Stimulated activated CD8-positive, alpha-beta memory T cell treated with anti-CD3 and anti-CD28 coated beads, Interleukin-4, amount 100 ng/mL, for 4 hours (primary cell): ENCODE results near the gene LENG8.
"Not testable (repeated sequence)": the region's sequence is repeated elsewhere in the genome, so short reads cannot be mapped to it uniquely, and the experiment has no call there.

ENCODE experiments used
- DNase-seq, 2 donors: peaks; one replicate each; pipeline ENCODE4 v3.0.0-alpha.2; 2020; ENCODE audit warnings: low read depth in 2 of 2, low spot score in 1 of 2

Gene LENG8

GRCh38 chr19:54478677-54479266 is 29.8 kb downstream of the LENG8 start:
- DNase-seq, result no peak

- DNase-seq, result no peak
Measured at GRCh38 chr19:54480051-54480450, 31.1 kb downstream of the LENG8 start.

GRCh38 chr19:54481326-54481930 is 32.4 kb downstream of the LENG8 start:
- DNase-seq, result no peak

GRCh38 chr19:54482889-54483288 is 33.9 kb downstream of the LENG8 start:
- no peak for DNase-seq

GRCh38 chr19:54484451-54484850 is 35.5 kb downstream of the LENG8 start:
- no peak for DNase-seq

GRCh38 chr19:54485851-54486250 is 36.9 kb downstream of the LENG8 start:
- DNase-seq, result no peak

GRCh38 chr19:54489341-54489740 is 40.3 kb downstream of the LENG8 start:
- no peak for DNase-seq

GRCh38 chr19:54489766-54490165 is 40.8 kb downstream of the LENG8 start:
- no peak for DNase-seq

- no peak for DNase-seq
Measured at GRCh38 chr19:54492568-54492967, 43.6 kb downstream of the LENG8 start.

- DNase-seq, result not testable (repeated sequence)
Measured at GRCh38 chr19:54493056-54493455, 44.1 kb downstream of the LENG8 start.

GRCh38 chr19:54493967-54494585 is 45.1 kb downstream of the LENG8 start:
- no peak for DNase-seq

GRCh38 chr19:54495284-54495683 is 46.3 kb downstream of the LENG8 start:
- DNase-seq, result not testable (repeated sequence)

- DNase-seq, result not testable (repeated sequence)
Measured at GRCh38 chr19:54497747-54498450, 48.9 kb downstream of the LENG8 start.

GRCh38 chr19:54498451-54498772 is 49.4 kb downstream of the LENG8 start:
- not testable (repeated sequence) for DNase-seq

- DNase-seq, result no peak
Measured at GRCh38 chr19:54502518-54503048, 53.6 kb downstream of the LENG8 start, which contains the start of gene LAIR2. TSS of gene LAIR2 (plus strand) at chr19:54502831. CDS start at chr19:54502919, 88 bp downstream.

GRCh38 chr19:54505542-54505941 is 56.5 kb downstream of the LENG8 start:
- not testable (repeated sequence) for DNase-seq

- no peak for DNase-seq
Measured at GRCh38 chr19:54506079-54506478, 57.1 kb downstream of the LENG8 start.

GRCh38 chr19:54507038-54507717 is 58.2 kb downstream of the LENG8 start:
- not testable (repeated sequence) for DNase-seq

- no peak for DNase-seq
Measured at GRCh38 chr19:54507824-54508223, 58.8 kb downstream of the LENG8 start.

- DNase-seq, result not testable (repeated sequence)
Measured at GRCh38 chr19:54508487-54508886, 59.5 kb downstream of the LENG8 start.
